ENCODE results near the gene FGD4.
A peak's percentile ranks its signal among the peaks of the same experiment; 100 is the strongest.

FGD4 gene

DNA sequence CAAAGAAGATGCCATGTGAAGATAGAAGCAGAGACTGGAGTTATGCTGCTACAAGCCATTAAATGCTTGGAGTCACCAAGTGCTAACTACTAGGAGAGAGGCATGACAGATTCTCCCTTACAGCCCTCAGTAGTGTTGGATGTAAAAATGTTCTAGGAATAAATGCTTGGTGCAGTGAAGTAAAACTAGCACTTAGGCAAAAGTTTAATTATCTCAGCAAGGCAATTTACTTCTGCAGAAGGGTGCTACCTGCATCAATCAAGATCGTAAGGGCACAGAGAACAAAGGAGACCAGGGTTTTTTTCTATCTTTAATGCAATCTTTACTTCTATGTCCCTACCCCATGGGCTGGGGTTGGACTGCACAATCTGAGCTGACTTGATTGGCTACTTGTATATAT lies 270.2 kb downstream of the FGD4 start:
- TF ChIP-seq, protein P1, sequence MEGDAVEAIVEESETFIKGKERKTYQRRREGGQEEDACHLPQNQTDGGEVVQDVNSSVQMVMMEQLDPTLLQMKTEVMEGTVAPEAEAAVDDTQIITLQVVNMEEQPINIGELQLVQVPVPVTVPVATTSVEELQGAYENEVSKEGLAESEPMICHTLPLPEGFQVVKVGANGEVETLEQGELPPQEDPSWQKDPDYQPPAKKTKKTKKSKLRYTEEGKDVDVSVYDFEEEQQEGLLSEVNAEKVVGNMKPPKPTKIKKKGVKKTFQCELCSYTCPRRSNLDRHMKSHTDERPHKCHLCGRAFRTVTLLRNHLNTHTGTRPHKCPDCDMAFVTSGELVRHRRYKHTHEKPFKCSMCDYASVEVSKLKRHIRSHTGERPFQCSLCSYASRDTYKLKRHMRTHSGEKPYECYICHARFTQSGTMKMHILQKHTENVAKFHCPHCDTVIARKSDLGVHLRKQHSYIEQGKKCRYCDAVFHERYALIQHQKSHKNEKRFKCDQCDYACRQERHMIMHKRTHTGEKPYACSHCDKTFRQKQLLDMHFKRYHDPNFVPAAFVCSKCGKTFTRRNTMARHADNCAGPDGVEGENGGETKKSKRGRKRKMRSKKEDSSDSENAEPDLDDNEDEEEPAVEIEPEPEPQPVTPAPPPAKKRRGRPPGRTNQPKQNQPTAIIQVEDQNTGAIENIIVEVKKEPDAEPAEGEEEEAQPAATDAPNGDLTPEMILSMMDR (IDR thresholded peaks at IDR 0.05; ENCODE audit: control insufficient read depth, extremely low read depth, insufficient read depth) = no peak
- DNase-seq (ENCODE audit: low read depth) = no peak
- H3K4me3 ChIP-seq (ENCODE audit: low read depth, low read length) = no peak overlapping the region

DNA sequence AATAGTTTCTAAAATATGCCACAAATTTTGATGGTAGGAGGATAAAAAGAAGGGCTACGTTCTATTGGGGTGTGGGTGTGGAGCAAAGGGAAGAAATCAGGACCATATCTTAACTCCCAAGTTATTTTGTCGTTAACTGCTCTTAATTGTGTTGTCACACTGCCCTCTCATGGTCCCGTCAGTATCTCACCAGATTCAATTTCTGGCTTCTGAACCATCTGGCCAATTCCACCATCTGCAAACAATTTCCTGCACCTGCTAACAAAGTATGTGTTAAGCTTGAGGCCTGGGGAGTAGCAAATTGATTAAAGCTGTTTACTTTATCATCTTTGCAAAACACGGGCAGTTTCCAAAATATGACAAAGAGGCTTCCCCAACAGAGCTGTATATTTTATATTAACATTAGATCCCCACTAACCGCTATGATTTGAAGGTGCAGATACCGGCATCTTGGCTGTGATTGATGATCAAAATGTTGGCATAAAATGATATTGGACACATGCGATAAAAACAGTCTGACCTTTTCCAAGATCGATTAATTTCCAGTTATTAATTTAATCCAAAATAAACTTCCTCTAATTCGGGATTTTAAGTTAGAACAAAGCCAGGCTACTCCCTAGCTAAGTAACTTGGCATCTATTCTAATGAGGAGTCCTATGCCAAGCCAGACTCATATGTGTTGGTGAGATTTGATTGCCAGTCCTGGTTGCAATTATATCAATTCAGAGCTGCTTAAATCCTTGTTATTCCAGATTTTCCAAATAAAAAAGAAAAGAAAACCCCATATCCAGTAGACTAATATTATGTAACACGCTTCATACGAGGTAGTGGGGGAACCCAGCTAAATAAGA lies 272.8 kb downstream of the FGD4 start:
- no peak overlapping the region for H3K4me3 ChIP-seq (ENCODE audit: low read depth, low read length)
- TF ChIP-seq, protein P1 (IDR thresholded peaks at IDR 0.05; ENCODE audit: control insufficient read depth, extremely low read depth, insufficient read depth) = peak; percentile 81
- peak; percentile 57 for DNase-seq (ENCODE audit: low read depth)

DNA sequence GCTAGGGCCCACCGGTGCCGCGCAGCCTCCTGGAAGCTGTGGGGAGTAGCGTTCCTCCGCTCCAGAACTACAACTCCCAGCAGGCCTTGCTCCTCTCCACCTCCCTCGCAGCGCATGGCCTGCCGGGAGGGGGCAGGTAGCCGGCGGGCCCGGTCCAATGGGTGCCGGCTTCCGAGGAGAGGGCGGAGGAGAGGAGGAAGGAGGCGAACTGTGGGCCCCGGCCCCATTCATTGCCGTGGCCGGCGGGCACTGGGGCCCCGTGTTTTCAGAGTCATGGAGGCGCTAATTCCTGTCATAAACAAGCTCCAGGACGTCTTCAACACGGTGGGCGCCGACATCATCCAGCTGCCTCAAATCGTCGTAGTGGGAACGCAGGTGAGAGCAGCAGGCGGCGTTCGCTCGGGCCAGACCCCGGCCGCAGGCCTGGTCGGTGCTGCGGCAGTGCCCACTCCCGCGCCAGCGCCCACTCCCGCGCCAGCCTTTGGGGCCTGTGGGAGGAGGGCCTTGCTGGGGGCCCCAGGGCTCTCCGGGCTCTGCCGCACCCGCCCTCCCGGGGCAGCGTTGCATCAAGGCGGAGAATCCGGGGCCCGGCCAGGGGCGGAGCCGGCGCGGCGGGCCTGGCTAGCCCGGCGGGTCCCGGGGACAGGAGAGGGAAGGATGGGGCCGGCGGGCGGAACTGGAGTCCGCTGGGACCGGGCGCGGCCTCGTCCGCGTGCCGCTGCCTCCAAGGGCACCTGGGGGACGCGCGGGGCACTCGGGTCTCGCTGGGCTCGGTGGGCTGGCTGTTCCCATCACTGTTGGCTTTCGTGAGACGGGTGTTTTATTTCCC lies 279.9 kb downstream of the FGD4 start, which contains the start of gene DNM1L:
DNM1L (plus strand) TSS at position 211 of the 829 bp plus-strand sequence; CDS start at position 274, 63 bp downstream.
- TF ChIP-seq, protein P1 (IDR thresholded peaks at IDR 0.05; ENCODE audit: control insufficient read depth, extremely low read depth, insufficient read depth) = no peak
- peak; percentile 82 for DNase-seq (ENCODE audit: low read depth)
- peak within 1 kb of the TSS; percentile 81 for H3K4me3 ChIP-seq (ENCODE audit: low read depth, low read length)

DNA sequence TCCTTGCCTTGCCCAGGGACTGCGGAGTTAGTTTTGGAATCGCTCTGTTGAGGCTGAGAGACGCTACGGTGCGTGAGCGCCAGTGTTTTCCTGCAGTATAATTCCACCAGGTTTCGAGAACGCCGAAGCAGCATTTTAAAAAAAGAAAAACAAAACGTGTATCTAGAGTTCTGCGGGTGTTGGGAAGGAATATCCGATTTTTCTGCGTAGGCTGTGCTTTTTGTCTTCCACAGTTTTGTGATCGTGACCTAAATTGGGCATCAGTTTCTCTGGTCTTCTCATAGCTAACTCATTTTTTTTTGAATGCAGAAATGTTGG lies 280.5 kb downstream of the FGD4 start:
- TF ChIP-seq, protein P1 (IDR thresholded peaks at IDR 0.05; ENCODE audit: control insufficient read depth, extremely low read depth, insufficient read depth) = no peak
- peak overlapping the region; percentile 81 for H3K4me3 ChIP-seq (ENCODE audit: low read depth, low read length)
- no peak for DNase-seq (ENCODE audit: low read depth)

DNA sequence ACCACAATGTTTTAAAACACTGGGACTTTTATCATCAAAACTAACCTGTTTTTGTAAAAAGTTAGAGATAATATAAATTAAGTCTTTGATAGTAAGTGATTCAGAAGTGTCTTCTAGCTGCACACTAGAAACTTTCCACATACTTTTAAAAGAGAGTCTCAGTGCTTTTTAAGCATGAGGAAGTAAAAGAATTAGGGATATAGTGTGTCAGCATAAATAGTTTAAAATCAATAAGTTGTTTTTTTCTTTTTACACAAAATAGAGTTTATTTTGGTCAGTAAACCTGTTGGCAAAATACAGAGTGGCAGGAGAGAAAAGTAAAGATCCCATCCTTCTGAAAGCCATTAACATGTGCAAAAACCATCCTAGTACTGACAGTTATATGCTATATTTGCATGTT lies 281.4 kb downstream of the FGD4 start:
- peak overlapping the region; percentile 81 for H3K4me3 ChIP-seq (ENCODE audit: low read depth, low read length)
- no peak for DNase-seq (ENCODE audit: low read depth)
- TF ChIP-seq, protein P1 (IDR thresholded peaks at IDR 0.05; ENCODE audit: control insufficient read depth, extremely low read depth, insufficient read depth) = no peak

DNA sequence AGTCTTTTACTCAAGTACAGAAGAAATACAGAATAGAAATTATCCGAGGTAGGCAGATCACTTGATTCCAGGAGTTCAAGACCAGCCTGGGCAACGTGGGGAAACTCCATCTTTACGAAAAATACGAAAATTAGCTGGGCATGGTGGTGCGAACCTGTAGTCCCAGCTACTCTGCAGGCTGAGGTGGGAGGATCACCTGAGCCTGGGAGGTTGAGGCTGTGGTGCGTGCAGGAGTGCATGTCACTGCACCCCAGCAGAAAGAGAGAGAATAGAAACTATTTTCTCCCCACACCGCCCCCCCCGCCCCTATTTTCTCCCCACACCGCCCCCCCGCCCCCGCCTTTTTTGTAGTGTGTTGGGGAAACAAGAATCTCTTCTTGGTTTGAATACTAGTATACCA lies 281.9 kb downstream of the FGD4 start:
- no peak for DNase-seq (ENCODE audit: low read depth)
- H3K4me3 ChIP-seq (ENCODE audit: low read depth, low read length) = peak overlapping the region; percentile 81
- TF ChIP-seq, protein P1 (IDR thresholded peaks at IDR 0.05; ENCODE audit: control insufficient read depth, extremely low read depth, insufficient read depth) = no peak
